ENCODE data around the gene LACRT.
A peak's percentile ranks its signal among the peaks of the same experiment; 100 is the strongest.
"Not testable (repeated sequence)": the region's sequence is repeated elsewhere in the genome, so short reads cannot be mapped to it uniquely, and the experiment has no call there.

Gene LACRT, protein sequence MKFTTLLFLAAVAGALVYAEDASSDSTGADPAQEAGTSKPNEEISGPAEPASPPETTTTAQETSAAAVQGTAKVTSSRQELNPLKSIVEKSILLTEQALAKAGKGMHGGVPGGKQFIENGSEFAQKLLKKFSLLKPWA

DNA sequence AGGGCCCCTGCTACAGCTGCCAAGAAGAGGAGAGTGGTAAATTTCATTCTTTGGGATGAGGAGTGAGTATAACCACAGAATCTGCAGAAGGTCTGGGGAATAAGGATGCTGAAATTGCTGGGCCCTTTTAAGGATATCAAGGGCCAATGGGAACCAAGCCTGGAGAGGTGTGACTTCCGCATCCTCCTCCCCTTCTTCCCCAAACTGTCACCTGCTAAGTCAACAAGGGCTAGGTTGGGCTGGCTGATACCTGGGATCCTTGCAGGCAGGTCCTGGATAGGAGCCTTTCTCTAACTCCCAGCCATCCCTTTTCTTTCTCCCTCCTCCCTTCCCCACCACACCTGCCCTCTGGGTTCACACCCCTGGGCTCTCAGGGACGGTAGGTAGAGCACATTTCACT lies at the start of gene LACRT:
Gene LACRT (minus strand): TSS at position 101 of the 400 bp plus-strand sequence. CDS start 54 bp downstream, at position 47.
- DNase-seq, result no peak

DNA sequence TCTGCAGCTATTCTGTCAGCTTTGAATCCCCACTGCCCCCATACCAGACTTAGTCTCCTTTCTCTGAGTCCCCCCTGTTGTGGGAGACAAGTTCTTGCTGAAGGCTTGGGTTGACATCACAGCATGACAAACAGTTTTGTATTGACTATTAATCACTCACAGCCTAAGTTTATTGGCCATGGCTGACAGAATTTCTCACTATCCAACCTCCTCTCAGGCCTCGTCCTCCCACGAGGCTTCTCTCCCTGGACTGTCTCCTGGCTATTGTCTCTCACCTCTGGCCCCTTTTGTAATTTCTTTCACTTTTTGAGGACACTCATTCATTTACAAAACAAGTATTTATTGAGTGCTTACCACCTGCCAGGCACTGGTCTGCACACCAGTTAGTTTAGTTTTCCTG lies 48.7 kb upstream of the LACRT start:
- DNase-seq, result no peak

GRCh38 chr12:54682674-54683073 lies 48.0 kb upstream of the LACRT start:
- no peak for DNase-seq

- DNase-seq, result peak; percentile 1
These were observed 45.7 kb upstream of the LACRT start for GRCh38 chr12:54680374-54680773.

DNA sequence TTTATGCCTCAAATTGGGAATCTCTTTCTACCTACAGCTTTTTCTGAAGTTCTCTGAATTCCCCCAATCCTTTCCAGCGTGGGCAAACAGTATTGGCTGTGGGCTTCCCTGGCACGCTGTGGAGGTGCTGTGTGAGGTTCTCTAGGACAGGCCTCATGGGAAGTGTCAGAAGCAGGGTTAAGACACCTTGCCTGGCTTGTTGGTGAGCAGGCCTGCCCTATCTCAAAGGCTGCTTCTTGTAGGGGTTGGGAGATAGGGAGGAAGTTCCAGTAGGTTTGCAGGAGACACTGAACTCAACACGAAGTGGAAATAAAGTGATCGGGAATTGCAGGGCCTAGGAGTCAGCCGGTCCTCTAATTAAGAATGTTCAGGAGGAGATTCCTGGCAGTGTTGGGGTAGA lies 43.4 kb upstream of the LACRT start:
- DNase-seq, result no peak

GRCh38 chr12:54667945-54668344 lies 33.2 kb upstream of the LACRT start:
- DNase-seq, result no peak

GRCh38 chr12:54666008-54666407 lies 31.3 kb upstream of the LACRT start:
- no peak for DNase-seq

GRCh38 chr12:54665022-54665635 lies 30.4 kb upstream of the LACRT start:
- not testable (repeated sequence) for DNase-seq

GRCh38 chr12:54663603-54664002 lies 28.9 kb upstream of the LACRT start:
- DNase-seq, result no peak

DNA sequence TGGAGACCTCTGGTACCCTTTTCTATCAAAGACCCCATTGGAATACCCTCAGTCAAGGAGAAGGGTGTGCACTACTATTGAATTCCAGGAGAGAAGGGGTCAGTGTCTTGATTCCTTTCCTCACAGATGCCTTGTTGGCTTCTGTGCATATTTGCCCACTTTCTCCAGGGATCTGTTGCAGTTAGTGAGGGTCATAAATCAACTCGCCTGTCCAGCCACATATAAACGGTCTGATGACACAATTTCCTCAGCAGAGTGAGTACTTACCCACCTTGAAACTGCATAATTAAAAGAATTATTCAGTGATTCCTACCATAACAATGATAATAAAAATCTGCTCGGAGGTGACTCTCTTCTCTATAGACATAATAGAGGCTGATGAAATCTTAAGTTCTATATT lies 27.3 kb upstream of the LACRT start:
- no peak for DNase-seq

GRCh38 chr12:54661048-54661447 lies 26.4 kb upstream of the LACRT start:
- DNase-seq, result peak; percentile 78

DNA sequence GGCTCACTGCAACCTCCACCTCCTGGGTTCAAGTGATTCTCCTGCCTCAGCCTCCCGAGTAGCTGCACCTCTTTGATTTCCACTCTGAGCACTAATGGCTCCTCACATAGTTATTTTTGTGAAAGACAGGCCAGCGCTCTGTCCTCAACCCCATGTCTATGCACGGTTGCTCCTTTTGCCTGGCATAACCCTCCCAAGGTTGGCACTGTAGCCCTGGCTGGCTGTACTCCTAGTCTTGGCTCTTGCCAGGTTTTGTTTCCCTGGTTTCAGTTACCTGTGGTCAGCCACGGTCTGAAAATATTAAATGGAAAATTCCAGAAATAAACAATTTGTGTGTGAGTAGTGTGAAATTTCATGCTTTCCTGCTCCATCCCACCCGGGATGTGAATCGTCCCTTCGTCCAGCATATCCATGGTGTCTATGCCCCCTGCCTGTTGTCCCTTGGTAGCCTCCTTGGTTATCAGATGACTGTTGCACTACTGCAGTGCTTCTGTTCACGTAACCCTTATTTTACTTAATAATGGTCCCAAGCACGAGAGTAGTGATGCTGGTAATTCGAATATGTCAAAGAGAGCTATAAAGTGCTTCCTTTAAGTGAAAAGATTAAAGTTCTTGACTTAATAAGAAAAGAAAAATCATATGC lies 25.7 kb upstream of the LACRT start:
- no peak for DNase-seq

GRCh38 chr12:54658306-54659264 lies 23.9 kb upstream of the LACRT start:
- DNase-seq, result peak; percentile 73

- no peak for DNase-seq
These were observed 22.5 kb upstream of the LACRT start for GRCh38 chr12:54657105-54657607.

GRCh38 chr12:54654926-54655325 lies 20.2 kb upstream of the LACRT start:
- DNase-seq, result no peak

GRCh38 chr12:54653025-54653424 lies 18.3 kb upstream of the LACRT start:
- no peak for DNase-seq

DNA sequence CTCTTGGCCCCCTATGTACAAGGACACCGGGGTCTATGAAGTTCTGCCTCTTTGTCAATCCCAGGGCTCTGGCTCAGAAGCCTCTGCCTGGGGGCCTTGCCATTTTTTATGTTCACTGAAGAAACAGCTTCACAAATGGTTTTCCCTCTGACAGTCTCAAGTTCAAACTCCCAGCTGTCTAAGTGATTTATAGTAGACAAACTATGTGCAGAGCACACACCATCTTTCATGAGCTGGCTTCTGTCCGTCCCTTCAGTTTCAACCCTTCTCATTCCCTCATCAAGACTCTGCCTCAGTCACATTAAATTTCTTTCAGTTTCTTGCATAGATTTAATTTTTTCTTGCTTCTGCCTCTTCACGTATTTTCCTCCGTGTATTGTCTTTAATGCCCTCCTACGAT lies 16.2 kb upstream of the LACRT start:
- DNase-seq, result no peak

GRCh38 chr12:54650409-54650808 lies 15.7 kb upstream of the LACRT start:
- no peak for DNase-seq

DNA sequence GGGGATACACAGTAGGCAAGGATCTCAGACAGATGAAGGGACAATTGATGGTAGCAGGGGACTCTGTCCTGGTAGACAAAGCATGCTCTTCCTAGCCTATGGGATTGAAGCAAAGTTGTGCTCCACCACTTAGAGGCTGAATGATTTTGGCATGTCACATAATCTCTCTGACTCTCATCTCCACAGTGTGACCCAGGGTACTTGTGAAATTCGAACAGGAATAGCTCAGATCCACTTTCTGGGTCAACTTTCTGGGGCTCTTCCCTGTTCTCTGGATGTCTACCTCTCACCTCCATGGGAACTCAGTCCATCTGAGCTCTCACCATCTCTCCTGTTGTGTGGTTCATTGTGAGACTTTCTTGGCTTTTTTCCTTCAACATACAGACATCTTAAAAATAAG lies 15.1 kb upstream of the LACRT start:
- no peak for DNase-seq

- no peak for DNase-seq
These were observed 13.6 kb upstream of the LACRT start, which contains the start of gene DCD for GRCh38 chr12:54648265-54648664. Gene DCD, minus strand, starts transcription at chr12:54648365. Its CDS starts 62 bp downstream, at chr12:54648303.

DNA sequence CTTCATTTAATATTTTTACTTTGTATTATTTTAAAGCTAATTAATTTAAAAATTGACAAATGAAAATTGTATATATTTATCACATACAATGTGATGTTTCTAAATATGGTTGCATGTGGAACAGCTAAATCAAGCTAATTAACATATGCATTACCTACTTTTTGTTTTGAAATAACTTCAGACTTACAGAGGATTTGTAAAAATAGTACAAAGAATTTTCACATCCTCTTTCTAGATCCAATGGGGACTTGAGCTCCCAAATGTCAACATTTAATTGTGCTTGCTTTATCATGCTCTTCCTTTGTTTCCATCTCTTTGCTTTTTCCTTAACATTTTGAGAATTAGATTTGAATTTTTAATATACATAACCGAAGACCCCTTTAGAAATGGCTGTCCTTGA lies 6.9 kb upstream of the LACRT start:
- DNase-seq, result peak; percentile 84

GRCh38 chr12:54641089-54641488 lies 6.4 kb upstream of the LACRT start:
- DNase-seq, result peak; percentile 76

- DNase-seq, result not testable (repeated sequence)
These were observed 4.4 kb upstream of the LACRT start for GRCh38 chr12:54639112-54639511.

Data from MV-4-11 (cell line).